WERI-Rb-1 (cell line): ENCODE measurements around the gene ATOSA.
A peak's percentile ranks its signal among the peaks of the same experiment; 100 is the strongest.

Experiments
- DNase-seq: peaks from one replicate; pipeline ENCODE4 v3.0.0-alpha.2; 2020
- H3K27ac ChIP-seq: fragments of 250-450 bp; sonication (Bioruptor Pico); 2 replicates; pipeline ENCODE4 v1.5.1; 2020; ENCODE audit warnings: mild to moderate bottlenecking, moderate library complexity
- H3K27me3 ChIP-seq: fragments of 250-450 bp; sonication (Bioruptor Pico); 2 replicates; pipeline ENCODE4 v1.5.1; 2021; ENCODE audit warnings: mild to moderate bottlenecking, low read depth, moderate library complexity; ENCODE audit not compliant: insufficient read depth, severe bottlenecking
- H3K36me3 ChIP-seq: fragments of 250-450 bp; sonication (Bioruptor Pico); 2 replicates; pipeline ENCODE4 v1.5.1; 2020; ENCODE audit warnings: mild to moderate bottlenecking, moderate library complexity
- H3K4me3 ChIP-seq: 2 replicates; pipeline ENCODE4 v1.5.1; 2011; ENCODE audit warnings: low read depth, mild to moderate bottlenecking, control low read depth, low read length
- H3K9me3 ChIP-seq: fragments of 250-450 bp; sonication (Bioruptor Pico); 2 replicates; pipeline ENCODE4 v1.5.1; 2021; ENCODE audit warnings: mild to moderate bottlenecking, moderate library complexity; ENCODE audit not compliant: severe bottlenecking
- TF ChIP-seq, protein P1 (sequence below): IDR thresholded peaks from 2 replicates; pipeline ENCODE4 v1.5.1; 2011; ENCODE audit warnings: low read depth, mild to moderate bottlenecking, control low read depth, inconsistent platforms, low read length

The ATOSA gene

GRCh38 chr15:52657338-52657737, 21.9 kb downstream of the ATOSA start:
- H3K4me3 ChIP-seq: no peak overlapping the region
- DNase-seq: no peak
- no peaks in the 10 kb centered on the region for H3K9me3 ChIP-seq
- TF ChIP-seq, protein P1, sequence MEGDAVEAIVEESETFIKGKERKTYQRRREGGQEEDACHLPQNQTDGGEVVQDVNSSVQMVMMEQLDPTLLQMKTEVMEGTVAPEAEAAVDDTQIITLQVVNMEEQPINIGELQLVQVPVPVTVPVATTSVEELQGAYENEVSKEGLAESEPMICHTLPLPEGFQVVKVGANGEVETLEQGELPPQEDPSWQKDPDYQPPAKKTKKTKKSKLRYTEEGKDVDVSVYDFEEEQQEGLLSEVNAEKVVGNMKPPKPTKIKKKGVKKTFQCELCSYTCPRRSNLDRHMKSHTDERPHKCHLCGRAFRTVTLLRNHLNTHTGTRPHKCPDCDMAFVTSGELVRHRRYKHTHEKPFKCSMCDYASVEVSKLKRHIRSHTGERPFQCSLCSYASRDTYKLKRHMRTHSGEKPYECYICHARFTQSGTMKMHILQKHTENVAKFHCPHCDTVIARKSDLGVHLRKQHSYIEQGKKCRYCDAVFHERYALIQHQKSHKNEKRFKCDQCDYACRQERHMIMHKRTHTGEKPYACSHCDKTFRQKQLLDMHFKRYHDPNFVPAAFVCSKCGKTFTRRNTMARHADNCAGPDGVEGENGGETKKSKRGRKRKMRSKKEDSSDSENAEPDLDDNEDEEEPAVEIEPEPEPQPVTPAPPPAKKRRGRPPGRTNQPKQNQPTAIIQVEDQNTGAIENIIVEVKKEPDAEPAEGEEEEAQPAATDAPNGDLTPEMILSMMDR: no peak
- H3K36me3 ChIP-seq: no peaks in the 10 kb centered on the region; the same call in 1 of the 2 replicates
- no peaks in the 10 kb centered on the region for H3K27me3 ChIP-seq
- H3K27ac ChIP-seq: no peak overlapping the region

- no peaks in the 10 kb centered on the region; the same call in 1 of the 2 replicates for H3K36me3 ChIP-seq
- TF ChIP-seq, protein P1: no peak
- no peak overlapping the region for H3K27ac ChIP-seq
- no peaks in the 10 kb centered on the region for H3K9me3 ChIP-seq
- no peak for DNase-seq
- no peaks in the 10 kb centered on the region for H3K27me3 ChIP-seq
- H3K4me3 ChIP-seq: no peak overlapping the region
These were observed 22.8 kb downstream of the ATOSA start for GRCh38 chr15:52656412-52656811.

DNA sequence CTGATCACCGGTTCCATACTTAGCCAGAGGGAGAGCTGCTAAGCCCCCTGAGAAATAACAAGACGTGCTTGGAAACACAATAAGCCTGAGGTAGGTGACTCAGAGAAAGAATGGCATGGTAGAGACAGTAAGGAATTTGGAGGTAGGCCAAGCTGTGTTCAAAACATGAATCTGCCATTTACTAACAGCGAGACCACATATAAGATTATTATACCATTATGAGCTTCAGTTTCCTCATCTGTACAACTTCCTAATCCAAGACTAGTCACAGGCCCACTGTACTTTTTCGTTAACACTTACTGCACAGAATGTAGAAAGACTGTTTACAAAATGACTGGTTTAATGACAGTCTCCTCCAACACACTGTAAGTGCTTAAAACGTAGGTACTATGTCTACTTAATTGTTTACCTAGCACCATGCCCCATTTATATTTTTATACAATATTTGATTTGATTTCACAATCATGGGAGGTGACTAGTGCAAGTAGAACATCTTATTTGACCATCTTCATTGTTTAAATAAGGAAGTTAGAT, 25.7 kb downstream of the ATOSA start:
- no peak overlapping the region for H3K27ac ChIP-seq
- H3K36me3 ChIP-seq: no peaks in the 10 kb centered on the region
- no peak for DNase-seq
- no peaks in the 10 kb centered on the region for H3K9me3 ChIP-seq
- H3K27me3 ChIP-seq: no peaks in the 10 kb centered on the region
- no peak overlapping the region for H3K4me3 ChIP-seq
- TF ChIP-seq, protein P1: no peak

- TF ChIP-seq, protein P1: no peak
- no peak for DNase-seq
- no peaks in the 10 kb centered on the region for H3K36me3 ChIP-seq
- no peak overlapping the region for H3K27ac ChIP-seq
- no peaks in the 10 kb centered on the region for H3K9me3 ChIP-seq
- no peaks in the 10 kb centered on the region for H3K27me3 ChIP-seq
- H3K4me3 ChIP-seq: no peak overlapping the region
These were observed 26.2 kb downstream of the ATOSA start for GRCh38 chr15:52652984-52653383.

GRCh38 chr15:52652286-52652685, 26.9 kb downstream of the ATOSA start:
- DNase-seq: no peak
- Histone ChIP-seq H3K36me3 (no peaks in the 10 kb centered on the region), H3K9me3 (no peaks in the 10 kb centered on the region), H3K4me3 (peak overlapping the region; percentile 48), H3K27me3 (no peaks in the 10 kb centered on the region), H3K27ac (no peak overlapping the region; the same call in 1 of the 2 replicates)
- TF ChIP-seq, protein P1: no peak

GRCh38 chr15:52651868-52652267, 27.3 kb downstream of the ATOSA start:
- DNase-seq: peak; percentile 63
- TF ChIP-seq, protein P1: no peak
- peak overlapping the region; percentile 48 for H3K4me3 ChIP-seq
- no peaks in the 10 kb centered on the region for H3K9me3 ChIP-seq
- H3K27me3 ChIP-seq: no peaks in the 10 kb centered on the region
- peak overlapping the region; percentile 30 for H3K27ac ChIP-seq
- no peaks in the 10 kb centered on the region for H3K36me3 ChIP-seq
